HG02981 (cell line): Measurements from ENCODE around the gene ZNF438.

Experiments
- ATAC-seq: cut with Tn5 transposase; IDR thresholded peaks from one replicate; pipeline ENCODE4 v1.9.1; 2021; ENCODE audit warnings: mild to moderate bottlenecking, moderate library complexity; ENCODE audit not compliant: unreplicated experiment

Gene ZNF438

DNA sequence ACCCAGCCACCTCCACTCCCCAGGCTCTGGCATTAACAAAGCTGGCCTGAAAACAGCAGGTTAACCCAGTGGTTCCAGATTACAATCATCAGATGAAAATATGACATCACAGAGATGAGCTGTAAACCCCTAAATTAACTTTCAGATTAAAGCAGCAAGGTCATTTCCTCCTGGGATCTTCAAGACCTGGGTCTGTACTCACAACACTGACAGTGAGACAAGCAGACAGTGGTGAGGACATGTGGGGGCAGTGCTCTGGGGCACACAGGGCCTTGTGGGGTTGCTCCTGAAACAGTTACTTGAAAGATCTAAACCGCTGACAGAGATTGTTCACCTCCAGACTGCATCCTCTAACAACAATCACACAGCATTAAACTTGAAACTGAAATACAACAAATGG lies 134.1 kb downstream of the ZNF438 start:
- ATAC-seq = no peak

DNA sequence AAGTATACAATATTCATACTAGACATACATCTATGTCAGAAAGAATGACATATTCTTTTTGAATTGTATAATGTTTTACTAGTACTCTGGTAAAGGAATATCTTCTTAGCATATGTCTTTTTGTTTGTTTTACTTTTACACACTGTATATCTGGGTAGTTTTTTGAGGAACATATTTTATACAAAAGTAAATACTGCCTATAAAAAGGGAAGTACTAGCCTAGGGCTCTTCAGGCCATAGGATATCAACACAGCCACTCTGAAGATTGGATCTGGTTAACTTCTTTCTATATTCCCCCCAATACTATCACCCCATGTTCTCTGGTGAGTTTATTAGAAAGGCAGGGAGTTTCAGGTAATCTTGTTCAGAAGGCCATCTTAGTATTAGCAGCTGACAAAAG lies 134.6 kb downstream of the ZNF438 start:
- ATAC-seq = no peak

DNA sequence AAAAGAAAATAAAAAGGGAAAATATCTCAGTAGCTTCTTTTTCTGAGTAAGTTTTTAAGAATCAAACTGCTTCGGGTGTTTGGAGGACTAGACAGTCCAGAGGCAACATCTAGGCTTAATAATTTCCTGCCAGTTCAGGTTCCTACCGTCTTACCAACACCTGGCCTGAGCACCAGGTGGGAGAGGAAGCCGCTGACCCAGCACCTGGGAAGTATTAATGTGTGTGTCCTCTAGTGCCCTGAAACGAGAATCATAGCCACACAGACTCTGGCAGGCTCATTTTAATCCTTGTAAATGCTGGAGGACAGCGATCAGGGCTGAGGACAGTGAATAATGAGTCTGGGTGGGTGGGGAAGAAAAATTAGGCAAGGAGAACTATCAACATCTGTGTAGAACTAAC lies 137.4 kb downstream of the ZNF438 start:
- ATAC-seq = no peak

DNA sequence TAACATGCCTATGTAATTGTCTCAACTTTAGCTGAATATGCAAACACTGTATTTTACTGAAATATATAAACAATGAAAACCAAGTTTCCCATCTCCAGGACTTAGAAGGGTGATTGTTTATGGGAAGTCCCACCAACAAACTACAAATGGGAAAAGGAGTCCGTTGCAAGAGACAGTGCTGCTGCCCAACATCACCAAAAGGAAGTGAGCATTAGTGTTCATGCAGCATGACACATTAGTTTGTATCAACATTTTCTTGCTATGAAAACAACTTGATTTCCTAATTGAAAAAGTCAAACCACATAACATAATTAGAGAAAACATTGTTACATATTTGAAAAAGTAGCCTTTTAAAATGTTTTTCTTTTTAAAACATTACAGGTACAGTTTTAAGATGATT lies 138.5 kb downstream of the ZNF438 start:
- ATAC-seq = no peak

DNA sequence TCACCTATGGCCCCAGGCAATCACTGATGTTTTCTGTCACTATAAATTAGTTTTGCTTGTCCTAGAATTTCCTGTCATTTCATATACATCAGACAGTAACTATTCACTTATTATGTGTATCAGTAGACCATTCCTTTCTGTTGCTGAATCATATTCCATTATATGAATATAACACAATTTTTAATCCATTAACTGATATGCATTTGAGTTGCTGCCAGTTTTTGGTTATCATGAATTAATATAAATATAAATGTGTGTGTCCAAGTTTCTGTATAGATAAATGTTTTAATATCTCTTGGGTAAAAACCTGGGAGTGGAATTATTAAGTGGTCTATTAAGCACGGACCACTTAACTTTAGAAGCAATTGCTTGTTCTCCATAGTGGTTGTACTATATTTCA lies 143.8 kb downstream of the ZNF438 start:
- ATAC-seq = no peak

DNA sequence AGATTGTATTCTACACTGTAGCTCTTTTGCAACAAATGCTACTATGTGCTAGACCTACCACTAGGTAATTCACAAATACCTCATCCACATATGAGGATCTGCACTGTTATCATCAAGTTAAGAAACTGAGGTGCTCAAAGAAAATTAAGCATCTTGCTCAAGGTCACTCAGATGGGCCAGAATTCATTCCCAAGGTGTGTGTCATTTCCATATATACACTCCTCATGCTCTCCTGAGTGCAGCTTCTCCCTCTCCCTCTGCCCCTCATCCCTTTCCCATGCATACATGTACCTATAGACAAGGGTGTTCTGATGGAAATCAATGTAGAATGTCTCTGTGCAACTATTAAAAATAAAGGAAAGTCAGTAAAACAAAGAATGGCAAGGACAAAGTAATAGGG lies 146.2 kb downstream of the ZNF438 start:
- no peak for ATAC-seq

DNA sequence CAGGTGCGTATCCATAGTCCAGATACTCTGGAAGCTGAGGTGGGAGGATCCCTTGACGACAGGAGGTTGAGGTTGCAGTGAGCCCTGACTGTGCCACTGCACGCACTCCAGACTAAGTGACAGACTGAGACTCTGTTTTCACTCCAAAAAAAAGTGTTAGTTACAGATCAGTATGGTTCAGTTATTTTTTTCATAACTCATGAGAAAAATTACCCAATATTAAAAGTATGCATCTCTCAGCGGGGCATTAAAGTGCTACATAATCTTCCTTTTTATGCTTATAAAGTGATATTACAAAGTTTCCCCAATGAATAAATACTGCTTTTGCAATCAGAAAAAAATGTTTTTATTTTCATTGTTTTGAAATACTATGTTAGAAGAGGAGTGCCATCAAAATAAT lies 147.9 kb downstream of the ZNF438 start:
- no peak for ATAC-seq

DNA sequence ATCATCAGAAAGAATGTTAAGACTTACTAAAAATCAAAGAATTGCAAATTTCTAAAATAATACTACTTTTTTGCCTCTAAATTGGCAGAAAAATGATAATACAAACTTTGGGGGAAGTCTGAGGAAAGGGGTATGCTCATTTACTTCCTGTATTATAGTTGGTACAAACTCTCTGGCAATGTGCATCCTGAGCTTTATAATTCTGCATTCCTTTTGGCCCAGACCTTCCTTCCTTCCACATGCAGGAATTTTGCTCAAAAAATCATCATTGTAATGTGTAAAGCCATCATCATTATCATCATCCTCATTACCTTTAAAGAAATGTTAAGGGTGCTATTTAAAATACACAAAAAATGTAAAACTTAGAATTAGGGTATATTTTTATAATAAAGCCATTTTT lies 148.5 kb downstream of the ZNF438 start:
- no peak for ATAC-seq

DNA sequence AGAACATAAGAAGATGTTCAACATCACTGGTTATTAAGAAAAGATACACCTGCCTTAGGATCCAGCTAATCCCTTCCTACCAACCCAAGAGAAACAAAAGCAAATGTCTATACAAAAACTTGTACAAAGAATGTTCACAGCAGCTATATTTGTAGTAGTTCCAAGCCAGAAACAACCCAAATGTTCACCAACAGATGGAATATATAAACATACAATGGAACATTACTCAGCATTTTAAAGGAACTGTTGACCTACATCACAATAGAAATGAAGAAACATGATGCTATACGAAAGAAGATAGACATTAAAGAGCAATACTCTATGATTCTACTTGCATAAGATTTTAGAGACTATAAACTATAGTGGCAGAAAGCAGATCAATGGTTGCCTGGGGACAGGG lies 149.4 kb downstream of the ZNF438 start:
- ATAC-seq = no peak

DNA sequence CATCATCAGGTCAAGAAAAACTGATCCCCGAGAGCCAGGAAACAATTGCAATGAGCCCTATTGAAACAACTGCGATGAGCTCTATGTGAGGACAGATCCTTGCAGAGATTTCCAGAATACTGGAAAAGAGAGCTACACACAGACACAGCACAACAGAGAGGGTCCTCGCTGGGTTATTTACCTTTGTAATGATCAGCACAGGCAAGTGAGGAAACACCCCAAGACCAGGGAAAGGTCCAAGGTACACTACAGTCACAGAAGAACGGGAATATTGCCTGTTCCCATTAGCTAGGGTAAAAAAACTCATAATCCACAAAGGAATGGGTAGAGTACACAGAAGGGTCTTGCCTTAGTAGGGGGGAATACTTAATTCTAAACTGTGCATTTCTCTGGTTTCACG lies 152.7 kb downstream of the ZNF438 start:
- ATAC-seq = no peak

DNA sequence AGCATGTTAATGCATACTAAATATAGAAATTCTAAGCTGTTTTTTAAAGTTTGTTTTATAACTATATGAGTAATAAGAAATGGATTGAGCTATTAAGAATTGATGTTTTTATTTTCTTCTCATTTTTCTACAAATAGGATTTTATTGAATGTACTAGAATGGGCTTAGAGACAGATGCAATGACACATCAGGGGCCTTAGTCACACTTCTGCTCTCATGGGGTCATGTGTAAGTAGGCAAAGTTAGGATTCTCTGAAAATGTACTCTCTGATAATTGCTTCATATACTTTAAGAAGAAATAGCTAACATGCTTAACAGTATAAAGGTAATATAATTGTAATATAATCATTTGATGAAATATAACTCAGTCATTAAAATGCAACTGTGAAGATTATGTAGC lies 154.6 kb downstream of the ZNF438 start:
- ATAC-seq = no peak

DNA sequence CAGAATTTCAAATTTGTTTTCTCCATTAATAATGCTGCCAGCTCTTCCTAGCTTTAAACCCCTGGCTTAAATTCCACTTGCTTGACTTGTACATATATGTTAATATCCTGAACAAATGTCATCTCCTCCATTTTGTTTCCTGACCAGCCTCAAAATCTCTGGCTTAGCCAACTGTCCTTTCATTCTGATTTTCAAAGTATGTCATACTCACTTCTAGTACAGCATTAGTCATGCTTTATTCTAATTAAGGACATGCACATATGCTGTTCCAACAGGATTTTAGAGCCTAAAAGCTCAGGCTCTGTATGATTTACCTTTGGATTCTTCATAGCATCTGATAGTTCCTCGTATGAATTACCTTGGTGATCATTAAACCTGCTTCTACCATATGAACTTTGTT lies 158.3 kb downstream of the ZNF438 start:
- no peak for ATAC-seq

DNA sequence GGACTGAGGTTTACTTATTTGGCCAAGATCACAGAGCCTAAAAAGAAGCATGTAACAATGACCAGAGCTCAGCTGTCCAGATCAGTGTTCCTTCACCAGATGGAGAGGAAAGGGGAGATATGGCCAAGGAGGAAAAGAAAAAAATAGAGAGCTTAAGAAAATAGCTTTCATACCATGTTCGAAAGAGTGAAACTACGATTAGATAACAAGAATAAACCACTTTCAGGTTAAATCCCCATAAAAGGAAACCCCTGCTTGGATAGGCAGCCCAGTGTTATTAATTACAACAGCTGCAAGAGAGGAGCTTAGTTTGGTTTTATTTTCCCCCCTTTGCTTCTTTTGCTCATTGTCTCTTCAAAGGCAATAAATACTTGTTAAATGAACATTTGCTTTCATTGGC lies 160.8 kb downstream of the ZNF438 start:
- no peak for ATAC-seq

DNA sequence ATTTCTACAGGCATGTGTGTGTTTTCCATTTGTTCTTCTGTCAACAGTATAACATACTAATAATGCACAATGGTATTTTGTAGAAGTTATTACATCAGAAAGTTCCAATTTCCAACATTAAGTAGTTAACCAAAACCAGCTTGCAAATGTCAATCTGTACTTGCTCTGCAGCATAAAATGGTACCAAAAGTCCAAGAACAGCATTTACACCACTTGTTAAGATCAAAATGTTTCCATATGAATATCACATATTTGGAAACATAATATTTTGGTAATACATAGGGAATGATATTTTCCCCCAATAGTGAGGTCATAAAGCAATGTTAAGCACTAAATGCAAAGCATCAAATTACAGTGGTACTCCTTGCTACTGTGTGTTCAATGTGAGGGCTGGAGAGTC lies 162.1 kb downstream of the ZNF438 start:
- no peak for ATAC-seq

DNA sequence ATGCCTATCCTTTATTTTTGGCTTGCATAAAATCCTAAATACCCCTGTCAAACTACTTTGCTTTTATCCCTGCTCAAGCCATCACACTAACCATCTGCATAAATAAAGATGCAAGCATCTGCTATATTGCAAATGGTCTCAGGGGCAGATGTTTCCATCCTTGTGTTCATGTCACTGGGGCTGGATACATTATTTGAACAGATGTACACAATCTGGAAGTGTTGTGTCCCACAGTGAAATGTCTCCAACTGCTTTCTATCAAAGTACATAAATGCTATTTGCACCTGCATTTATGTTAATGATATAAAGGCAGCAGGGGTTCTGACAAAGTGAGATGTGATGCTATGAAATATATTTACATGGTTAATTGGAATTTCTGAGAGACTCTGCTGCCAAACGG lies 163.1 kb downstream of the ZNF438 start:
- ATAC-seq = no peak

DNA sequence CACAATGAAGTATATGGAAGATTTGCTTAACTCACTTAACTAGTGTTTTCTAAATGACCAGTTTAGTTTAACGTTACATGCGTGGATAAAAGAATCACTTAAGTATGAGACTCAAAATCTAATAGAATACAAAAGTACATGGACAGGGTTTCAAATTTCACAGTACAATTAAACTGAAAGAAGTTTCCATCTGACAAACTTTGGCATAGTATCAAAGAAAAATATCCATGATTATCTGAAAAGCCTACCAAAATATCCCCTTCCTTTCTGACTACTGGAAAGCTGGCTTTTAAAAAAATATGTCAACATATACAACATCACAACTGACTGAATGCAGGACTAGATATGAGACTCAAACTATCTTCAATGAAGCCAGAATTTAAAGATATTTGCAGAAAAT lies 164.8 kb downstream of the ZNF438 start:
- ATAC-seq = no peak

DNA sequence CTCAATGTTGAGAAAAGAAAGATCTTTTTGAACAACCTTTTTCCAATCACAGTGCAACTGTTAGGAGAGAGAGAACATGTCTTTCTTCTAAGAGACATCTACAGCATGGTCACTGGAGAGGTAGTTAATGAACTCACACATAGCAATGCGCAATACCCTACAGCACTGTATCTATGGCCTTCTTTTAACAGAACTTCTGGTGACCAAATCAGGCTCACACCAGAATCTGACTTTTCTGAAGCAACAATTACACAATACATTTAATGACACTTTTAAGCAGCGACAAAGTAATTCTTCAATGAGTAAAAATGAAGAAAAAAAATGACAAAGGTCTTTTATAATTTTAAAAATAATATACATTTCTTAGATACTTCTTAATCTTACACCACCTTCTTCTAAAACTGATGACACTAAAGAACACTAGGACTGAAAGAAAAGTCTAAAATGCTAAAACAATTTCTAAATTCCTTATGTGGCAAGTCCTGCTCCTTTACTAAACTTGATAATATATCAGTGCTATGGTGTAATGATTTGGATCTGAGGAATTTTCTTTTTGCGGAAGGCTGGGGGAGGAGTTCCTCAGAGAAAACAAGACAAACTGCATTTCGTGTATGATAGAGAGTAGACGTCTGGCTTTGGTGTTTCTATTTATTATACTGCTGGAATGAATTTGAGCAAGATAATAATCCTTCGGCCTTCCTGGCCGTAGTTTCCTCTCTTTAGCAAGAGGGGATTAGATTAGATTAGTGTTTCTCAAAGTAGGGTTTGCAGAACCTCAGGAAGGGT lies 166.3 kb downstream of the ZNF438 start:
- no peak for ATAC-seq

DNA sequence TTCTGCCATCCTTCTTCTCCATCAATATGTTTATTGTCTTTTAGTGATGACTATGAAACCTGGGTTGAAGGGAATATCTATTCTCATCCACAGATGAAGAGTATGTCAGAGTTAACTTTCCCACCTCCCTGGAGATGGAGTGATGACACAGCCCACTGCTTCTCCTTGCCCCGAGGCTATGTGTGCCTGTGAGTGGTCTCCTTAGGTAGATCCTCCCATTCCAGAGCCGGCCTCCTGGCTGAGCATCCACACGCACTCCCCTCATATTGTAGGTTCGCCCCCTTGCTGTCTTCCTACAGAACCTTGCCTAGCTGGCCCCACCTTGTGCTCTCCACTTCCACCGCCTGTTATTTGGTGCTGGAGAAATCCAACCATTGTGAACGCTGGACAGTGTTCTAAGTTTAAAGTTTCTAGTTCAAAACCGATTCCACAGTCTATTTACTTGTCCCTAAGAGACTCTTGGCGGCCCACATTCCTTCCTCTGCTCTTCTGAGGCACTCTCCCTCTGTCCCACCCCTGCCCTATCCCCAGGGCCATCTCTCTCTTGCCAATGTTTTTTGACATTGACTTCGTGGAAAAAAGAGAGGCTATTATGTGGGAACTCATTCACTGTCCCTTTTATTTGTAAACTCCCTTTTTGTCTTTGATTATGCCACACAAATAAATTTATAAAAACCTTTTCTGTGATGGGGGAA lies 168.0 kb downstream of the ZNF438 start:
- ATAC-seq = no peak

DNA sequence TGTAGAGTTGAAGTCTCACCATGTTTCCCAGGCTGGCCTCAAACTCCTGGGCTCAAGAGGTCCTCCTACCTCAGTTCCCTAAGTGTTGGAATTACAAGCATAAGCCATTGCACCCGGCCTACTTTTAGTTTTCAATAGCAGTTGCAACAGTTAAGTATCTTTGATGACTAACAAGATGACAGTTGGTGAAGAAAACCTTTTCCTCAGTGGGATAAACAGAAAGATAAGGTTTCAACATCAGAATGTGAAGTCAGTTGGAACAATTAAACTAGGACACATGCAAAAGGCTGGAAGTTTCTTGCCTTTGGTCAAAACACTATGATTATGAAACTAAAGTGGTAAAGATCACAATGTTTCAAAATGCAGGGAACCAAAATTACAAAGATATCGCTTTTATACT lies 169.2 kb downstream of the ZNF438 start:
- no peak for ATAC-seq

DNA sequence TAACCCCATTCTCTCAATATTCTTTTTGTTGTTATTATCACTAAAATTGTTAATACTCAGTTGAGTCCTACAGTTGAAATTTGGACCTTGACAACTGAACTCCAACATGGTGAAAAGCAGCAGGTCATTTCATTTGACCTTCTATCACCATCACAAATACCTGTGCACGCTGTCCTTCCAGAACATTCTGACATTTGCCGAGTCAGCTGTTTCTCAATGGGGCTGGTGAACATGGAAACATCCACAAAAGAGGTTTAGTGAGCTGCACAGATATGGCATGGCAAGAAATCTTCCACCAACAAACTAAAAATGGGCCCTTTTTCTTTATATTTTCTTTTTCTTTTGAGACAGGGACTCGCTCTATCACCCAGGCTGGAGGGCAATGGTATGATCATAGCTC lies 169.7 kb downstream of the ZNF438 start:
- ATAC-seq = no peak

DNA sequence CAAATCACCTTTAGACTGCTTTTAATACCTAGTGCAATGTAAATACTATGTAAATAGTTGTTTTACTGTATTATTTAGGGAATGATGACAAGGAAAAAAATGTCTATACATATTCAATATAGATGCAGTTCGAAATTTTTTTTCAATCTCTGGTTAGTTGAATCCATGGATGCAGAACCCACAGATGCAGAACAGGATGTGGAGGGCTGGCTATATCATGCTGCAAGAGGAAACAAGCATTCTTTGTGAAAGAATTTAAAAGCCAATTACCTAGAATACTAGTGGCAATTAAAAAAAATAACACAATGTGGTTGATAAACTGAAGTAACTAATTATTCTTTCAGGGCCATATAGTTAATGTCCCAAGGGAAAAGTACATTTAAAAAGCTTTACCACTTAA lies 170.4 kb downstream of the ZNF438 start:
- ATAC-seq = no peak

DNA sequence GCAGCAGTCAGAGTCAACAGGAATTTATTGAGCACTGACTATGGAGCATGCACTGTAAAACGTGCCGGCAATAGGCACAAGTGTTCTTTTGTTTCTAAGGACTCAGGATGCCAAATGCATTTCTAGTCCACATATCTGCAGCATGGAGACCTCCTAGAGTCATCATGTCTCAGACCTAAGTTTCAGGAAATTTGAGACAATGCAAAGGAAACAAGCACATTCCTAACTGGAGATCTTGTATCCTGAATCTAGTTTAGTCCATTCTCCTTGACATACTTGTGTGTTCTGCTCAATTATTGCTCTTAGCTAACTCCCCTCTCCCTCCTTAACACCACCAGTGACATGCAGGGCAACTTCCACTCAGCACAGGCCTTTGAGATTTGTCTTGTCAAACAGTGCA lies 173.2 kb downstream of the ZNF438 start:
- ATAC-seq = no peak

DNA sequence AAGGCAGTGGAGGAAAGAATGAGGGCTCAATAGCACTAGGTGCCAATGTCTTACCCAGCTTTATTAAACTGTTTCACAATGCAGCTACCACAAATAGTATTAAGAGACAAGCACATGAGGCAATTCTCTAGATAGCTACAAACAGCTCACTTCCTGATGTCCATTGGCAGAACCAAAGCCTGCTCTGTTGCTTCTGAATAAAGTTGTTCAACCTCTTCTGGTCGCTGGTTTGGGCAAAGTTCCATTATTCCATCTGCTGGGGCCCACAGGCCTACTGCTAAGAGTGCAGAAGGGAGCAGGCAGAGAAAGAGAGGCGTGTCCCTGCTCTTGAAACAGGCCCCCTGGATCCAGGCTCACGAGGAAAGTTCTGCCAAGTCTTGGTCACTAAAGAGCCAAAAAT lies 173.9 kb downstream of the ZNF438 start:
- no peak for ATAC-seq
